Ectodermal cell (in vitro differentiated cells): Measurements from ENCODE around the gene HNRNPU.
A peak's percentile ranks its signal among the peaks of the same experiment; 100 is the strongest.

ENCODE experiments used
- H3K27ac ChIP-seq: 2 replicates; pipeline ENCODE4 v1.7.0; 2013; ENCODE audit warnings: mild to moderate bottlenecking, low read depth, low read length; ENCODE audit not compliant: insufficient read depth, poor library complexity, severe bottlenecking
- H3K27me3 ChIP-seq: 2 replicates; pipeline ENCODE4 v1.7.0; 2013; ENCODE audit warnings: mild to moderate bottlenecking, low read length; ENCODE audit not compliant: insufficient read depth, control insufficient read depth, poor library complexity, severe bottlenecking
- H3K36me3 ChIP-seq: one replicate; pipeline ENCODE4 v1.7.0; 2013; ENCODE audit warnings: low read length; ENCODE audit not compliant: control insufficient read depth, insufficient read depth
- H3K4me1 ChIP-seq: one replicate; pipeline ENCODE4 v1.7.0; 2013; ENCODE audit warnings: low read length; ENCODE audit not compliant: control insufficient read depth, insufficient read depth
- H3K4me3 ChIP-seq: 2 replicates; pipeline ENCODE4 v1.7.0; 2013; ENCODE audit warnings: low read depth, low read length, control low read depth; ENCODE audit not compliant: insufficient read depth
- H3K9me3 ChIP-seq: 2 replicates; pipeline ENCODE4 v1.7.0; 2013; ENCODE audit warnings: mild to moderate bottlenecking, low read length, moderate library complexity; ENCODE audit not compliant: control insufficient read depth
- WGBS, 2 experiments: methylation state at CpG; one replicate each; pipeline ENCODE4 v1.1.7; 2013; ENCODE audit warnings: missing lambda C conversion rate in 2 of 2; 5-methylcytosine and 5-hydroxymethylcytosine counted together

The HNRNPU gene

DNA sequence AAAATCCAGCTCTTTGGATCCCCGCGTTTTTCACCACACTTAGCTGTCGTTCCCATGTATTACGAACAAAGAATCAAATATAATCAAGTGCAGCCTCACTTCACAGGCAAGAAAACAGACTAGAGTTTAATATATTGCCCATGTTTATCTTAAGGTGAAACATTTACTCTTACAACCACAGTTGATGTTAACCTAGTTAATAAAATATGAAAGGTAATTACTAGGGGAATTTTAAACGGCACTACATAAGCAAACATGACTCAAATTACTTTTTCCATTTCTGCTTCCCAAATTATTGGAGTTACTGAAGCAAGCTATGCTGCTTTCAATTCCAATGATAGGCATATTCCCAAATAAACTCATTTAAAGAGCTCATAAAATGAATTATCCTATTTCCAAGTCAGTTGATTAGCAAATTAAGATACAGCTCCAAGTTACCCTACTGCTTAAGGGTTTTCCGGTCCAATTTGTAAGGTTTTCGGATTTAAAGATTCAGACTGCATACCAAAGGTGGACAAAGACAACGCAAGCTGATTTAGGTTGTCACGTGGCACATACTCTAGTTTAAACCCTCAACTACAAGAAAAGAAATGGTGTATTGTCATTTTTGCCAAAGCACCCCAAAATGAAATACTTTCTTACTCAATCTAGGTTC, 22.9 kb downstream of the HNRNPU start:
- no peaks in the 10 kb centered on the region for H3K9me3 ChIP-seq
- peaks cover 19% of the 10 kb centered on the region for H3K36me3 ChIP-seq
- H3K27ac ChIP-seq: no peak overlapping the region
- H3K4me3 ChIP-seq: no peak overlapping the region
- no peaks in the 10 kb centered on the region for H3K27me3 ChIP-seq
- H3K4me1 ChIP-seq: peaks cover 6% of the 10 kb centered on the region
- WGBS, 2 experiments: 96 to 98% methylated on average over 9 of the region's 9 CpGs

GRCh38 chr1:244840219-244840794, 24.0 kb downstream of the HNRNPU start:
- Histone ChIP-seq H3K9me3 (no peaks in the 10 kb centered on the region), H3K27me3 (no peaks in the 10 kb centered on the region), H3K36me3 (peaks cover 17% of the 10 kb centered on the region), H3K4me1 (peaks cover 6% of the 10 kb centered on the region), H3K27ac (no peak overlapping the region), H3K4me3 (no peak overlapping the region)
- 94 to 97% methylated on average over 5 of the region's 5 CpGs for WGBS, 2 experiments

DNA sequence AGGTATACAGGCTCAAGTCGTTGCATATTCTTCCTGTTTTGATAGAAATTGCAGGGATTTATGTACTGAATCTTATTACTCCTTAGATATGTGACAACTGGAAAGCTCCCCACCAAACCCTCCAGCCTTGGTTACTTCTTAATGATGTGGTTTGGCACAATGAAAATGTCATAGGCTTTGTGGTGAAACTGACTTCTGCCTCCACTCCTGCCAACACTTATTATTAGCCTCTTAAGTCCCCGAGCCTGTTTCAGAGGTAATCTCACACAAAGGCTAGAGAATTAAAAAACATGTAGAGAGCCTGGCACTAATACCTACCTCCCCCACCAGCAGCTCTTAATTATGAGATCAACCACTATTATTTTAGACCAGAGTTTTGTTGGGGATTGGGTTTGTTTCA, 24.7 kb downstream of the HNRNPU start:
- Histone ChIP-seq H3K9me3 (no peaks in the 10 kb centered on the region), H3K4me3 (no peak overlapping the region), H3K4me1 (peaks cover 6% of the 10 kb centered on the region), H3K27me3 (no peaks in the 10 kb centered on the region), H3K36me3 (peaks cover 11% of the 10 kb centered on the region), H3K27ac (no peak overlapping the region)
- WGBS, 2 experiments: 94 to 97% methylated on average over 2 of the region's 2 CpGs

GRCh38 chr1:244837597-244838258, 26.6 kb downstream of the HNRNPU start:
- Histone ChIP-seq H3K27me3 (no peaks in the 10 kb centered on the region), H3K27ac (no peak overlapping the region), H3K4me3 (peak overlapping the region; percentile 73), H3K36me3 (no peaks in the 10 kb centered on the region), H3K4me1 (peaks cover 6% of the 10 kb centered on the region), H3K9me3 (no peaks in the 10 kb centered on the region)
- 91 to 92% methylated on average over 5 of the region's 5 CpGs for WGBS, 2 experiments

- H3K4me3 ChIP-seq: peak overlapping the region; percentile 73
- H3K4me1 ChIP-seq: peaks cover 6% of the 10 kb centered on the region
- no peaks in the 10 kb centered on the region for H3K27me3 ChIP-seq
- H3K36me3 ChIP-seq: no peaks in the 10 kb centered on the region
- H3K27ac ChIP-seq: no peak overlapping the region
- 20 to 23% methylated on average over 1 to 2 of the region's 3 CpGs for WGBS, 2 experiments
- H3K9me3 ChIP-seq: no peaks in the 10 kb centered on the region
These were observed 27.8 kb downstream of the HNRNPU start for GRCh38 chr1:244836584-244836983.

- H3K36me3 ChIP-seq: no peaks in the 10 kb centered on the region
- H3K9me3 ChIP-seq: no peaks in the 10 kb centered on the region
- 2 to 5% methylated on average over 4 to 7 of the region's 7 CpGs for WGBS, 2 experiments
- H3K27me3 ChIP-seq: no peaks in the 10 kb centered on the region
- H3K4me3 ChIP-seq: peak overlapping the region; percentile 73
- peak overlapping the region; percentile 100 for H3K27ac ChIP-seq
- peaks cover 6% of the 10 kb centered on the region for H3K4me1 ChIP-seq
These were observed 28.2 kb downstream of the HNRNPU start for GRCh38 chr1:244836135-244836521.

DNA sequence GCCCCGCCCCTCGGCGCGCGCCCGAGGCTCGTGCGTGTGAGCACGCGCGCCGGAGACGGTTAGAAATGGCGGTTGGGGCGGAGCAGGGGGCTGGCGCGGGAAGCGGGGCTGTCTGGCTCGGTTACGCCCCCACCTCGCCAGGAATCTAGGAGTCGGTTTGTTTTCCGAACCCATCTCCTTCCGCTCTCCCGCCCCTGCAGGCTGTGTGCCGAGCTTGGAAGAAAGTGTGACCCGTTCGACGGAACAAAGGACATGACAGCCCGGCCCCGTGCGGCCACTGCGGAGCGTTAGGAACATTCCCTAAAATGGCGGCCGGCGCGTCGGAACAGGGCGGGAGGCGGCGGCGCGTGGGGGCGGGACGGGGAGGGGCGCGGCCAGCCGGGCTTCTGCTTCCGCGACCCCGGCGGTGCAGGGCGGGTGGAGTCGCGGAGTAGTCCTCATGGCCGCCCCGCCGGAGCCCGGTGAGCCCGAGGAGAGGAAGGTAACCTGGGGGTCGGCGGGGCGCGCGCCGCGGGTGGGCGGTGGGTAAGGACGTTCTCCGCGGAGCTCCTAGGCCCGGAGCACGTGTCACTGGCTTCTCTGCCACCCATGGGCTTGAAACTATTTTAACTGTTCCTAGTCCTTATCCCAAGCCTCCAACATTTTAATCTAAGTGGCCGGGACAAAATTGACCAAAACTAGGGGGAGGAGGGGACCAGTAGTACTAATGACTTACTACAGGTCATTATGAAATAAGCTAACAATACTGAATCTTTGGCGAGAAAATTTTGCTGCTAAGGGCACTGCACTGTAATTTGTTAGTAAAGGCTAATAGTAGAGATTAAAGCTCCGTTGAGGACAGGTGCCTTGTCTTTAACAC, 28.8 kb downstream of the HNRNPU start, which contains the start of gene COX20:
Gene COX20 (plus strand): TSS at position 383 of the 859 bp plus-strand sequence. CDS start 57 bp downstream, at position 440.
- 0% methylated on average over 77 of the region's 77 CpGs for WGBS, 2 experiments
- peak within 1 kb of the TSS; percentile 100 for H3K27ac ChIP-seq
- peak within 1 kb of the TSS; percentile 73 for H3K4me3 ChIP-seq
- no peaks in the 10 kb centered on the region for H3K36me3 ChIP-seq
- peaks cover 6% of the 10 kb centered on the region for H3K4me1 ChIP-seq
- H3K27me3 ChIP-seq: no peaks in the 10 kb centered on the region
- no peaks in the 10 kb centered on the region for H3K9me3 ChIP-seq

DNA sequence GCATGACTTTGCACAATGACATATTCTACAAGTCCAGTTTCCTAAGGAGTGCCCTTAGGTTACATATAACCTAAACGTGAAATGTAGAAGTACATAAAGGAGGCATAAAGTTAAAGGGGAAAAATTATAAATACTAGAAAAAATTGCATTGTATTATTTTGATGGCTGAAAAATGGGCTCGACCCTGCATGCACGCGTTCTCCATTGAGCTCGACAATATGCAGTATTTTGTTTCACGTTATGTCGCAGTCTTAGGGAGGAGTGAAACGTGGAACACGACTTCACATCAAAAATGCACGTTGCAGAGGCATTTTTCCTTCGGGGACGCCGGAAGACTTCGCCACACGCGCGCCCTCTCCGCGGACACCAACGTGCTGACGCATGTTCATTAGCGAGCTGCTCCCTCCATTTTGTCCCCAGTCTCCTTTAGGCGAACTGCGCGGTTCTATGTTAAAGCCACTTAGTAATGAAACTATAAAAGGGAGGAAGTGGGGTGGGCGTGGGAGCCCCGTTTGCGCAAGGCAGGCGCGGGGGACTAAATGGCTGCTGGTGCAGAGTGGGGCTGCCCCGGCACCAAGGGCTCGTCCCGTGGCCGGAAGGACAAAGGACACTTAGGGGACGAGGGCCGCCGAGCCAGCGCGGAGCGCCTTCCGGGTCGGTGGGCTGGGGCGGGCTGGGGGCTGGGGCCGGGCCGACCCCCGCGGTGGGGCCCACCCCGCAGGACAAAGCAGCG, 29.6 kb downstream of the HNRNPU start:
- Histone ChIP-seq H3K4me1 (peaks cover 6% of the 10 kb centered on the region), H3K27ac (peak overlapping the region; percentile 100), H3K27me3 (no peaks in the 10 kb centered on the region), H3K9me3 (no peaks in the 10 kb centered on the region), H3K36me3 (no peaks in the 10 kb centered on the region), H3K4me3 (peak overlapping the region; percentile 73)
- 3% methylated on average over 49 of the region's 49 CpGs for WGBS, 2 experiments

DNA sequence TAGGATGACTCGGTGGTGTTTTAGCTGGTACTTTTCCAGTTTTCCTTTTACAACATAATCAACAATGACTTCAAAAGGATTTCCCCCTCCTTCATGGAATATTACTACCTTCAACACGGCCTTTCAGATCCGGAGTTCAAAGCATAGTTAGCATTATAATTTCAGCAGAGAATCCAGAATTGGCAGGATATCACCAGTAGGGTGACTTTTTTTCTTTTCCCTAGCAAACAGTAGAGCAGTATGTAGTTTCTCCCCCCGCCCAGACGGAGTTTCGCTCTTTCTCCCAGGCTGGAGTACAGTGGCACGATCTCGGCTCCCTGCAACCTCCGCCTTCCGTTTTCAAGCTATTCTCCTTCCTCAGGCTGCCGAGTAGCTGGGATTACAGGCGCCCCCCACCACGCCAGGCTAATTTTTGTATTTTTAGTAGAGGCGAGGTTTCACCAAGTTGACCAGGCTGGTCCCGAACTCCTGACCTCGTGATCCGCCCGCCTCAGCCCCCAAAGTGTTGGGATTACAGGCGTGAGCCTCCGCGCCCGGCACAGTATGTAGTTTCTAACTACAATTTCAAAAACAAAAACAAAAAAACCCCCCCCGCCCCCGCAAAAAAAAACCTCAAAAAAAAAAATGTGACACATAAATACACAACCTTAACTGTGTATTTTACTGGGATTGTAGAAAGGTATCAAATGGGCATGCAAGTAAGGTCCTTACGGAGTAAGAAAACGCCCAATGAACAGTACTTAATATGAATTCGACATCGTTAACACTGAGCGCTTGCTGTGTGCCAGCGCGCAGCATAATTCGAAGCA, 30.4 kb downstream of the HNRNPU start:
- Histone ChIP-seq H3K4me3 (peak overlapping the region; percentile 73), H3K9me3 (no peaks in the 10 kb centered on the region), H3K4me1 (peaks cover 6% of the 10 kb centered on the region), H3K27me3 (no peaks in the 10 kb centered on the region), H3K27ac (peak overlapping the region; percentile 100), H3K36me3 (no peaks in the 10 kb centered on the region)
- WGBS, 2 experiments: 41 to 53% methylated on average over 29 to 31 of the region's 32 CpGs
